Activated T-helper 2 cell treated with anti-CD3 and anti-CD28 coated beads, Interferon-gamma antibody, Interleukin-2, Interleukin-4, amounts not matched to agents 10 μg/mL and 5 μg/mL and 100 μg/mL, durations not matched to agents 14 hours and 24 hours and 36 hours (primary cell): ENCODE results near the gene SCN10A. TPM values are rescaled to one million over a fixed set of nuclear protein-coding genes. Genes with fewer than 3 reads are reported as not detected.

Source experiments
- total RNA-seq: library from RNA; stranded (reverse); gene quantifications from 2 replicates; pipeline ENCODE4 v1.2.3, GENCODE V29; 2022

The SCN10A gene
- total RNA-seq, 1 donor from 2014 or later = not detected

Other genes starting within 250 kb of the SCN10A start
- gene SCN5A, start 166.5 kb downstream of the SCN10A start, total RNA-seq = not detected in 2 replicates
- gene SCN11A, start 235.7 kb upstream of the SCN10A start, total RNA-seq = 0.02 TPM in 2 replicates
- 35.1 and 38.6 TPM in 2 replicates for gene WDR48, start 235.8 kb upstream of the SCN10A start, total RNA-seq